Bronchial epithelial cell (primary cell): Measurements from ENCODE around the gene CAMK2D. TPM values are rescaled to one million over a fixed set of nuclear protein-coding genes. Genes with fewer than 3 reads are reported as not detected.

ENCODE experiments used
- DNase-seq: peaks from one replicate; pipeline ENCODE4 v3.0.0-alpha.2; 2010; ENCODE audit warnings: low read depth
- FAIRE-seq: peaks from 2 replicates; lab custom pipeline; 2011; peaks lifted over from hg19 to GRCh38; lab: Jason Lieb, UNC
- H3K27me3 ChIP-seq: 2 replicates; pipeline ENCODE4 v1.5.1; 2011; ENCODE audit warnings: low read length; ENCODE audit not compliant: control insufficient read depth, insufficient read depth
- H3K36me3 ChIP-seq: 2 replicates; pipeline ENCODE4 v1.5.1; 2011; ENCODE audit warnings: low read length; ENCODE audit not compliant: control insufficient read depth, insufficient read depth
- H3K4me3 ChIP-seq: 2 replicates; pipeline ENCODE4 v1.5.1; 2011; ENCODE audit warnings: mild to moderate bottlenecking, low read depth, low read length, control low read depth
- CTCF ChIP-seq: IDR thresholded peaks from 2 replicates; pipeline ENCODE4 v1.5.1; 2011; ENCODE audit warnings: mild to moderate bottlenecking, moderate library complexity, low read length, control low read depth, inconsistent platforms; ENCODE audit not compliant: insufficient read depth, severe bottlenecking
- total RNA-seq: library from RNA; depleted of rRNA; stranded (reverse); fragments of >200 nt; gene quantifications from 2 replicates; pipeline ENCODE4 v1.2.1, GENCODE V29; 2014

CAMK2D gene
- total RNA-seq, 1 donor from 2014 or later, result 50.8 TPM

GRCh38 chr4:113572620-113573019, 188.9 kb downstream of the CAMK2D start:
- H3K4me3 ChIP-seq, result no peak overlapping the region
- FAIRE-seq (no peak), DNase-seq (no peak)
- no peaks in the 10 kb centered on the region for H3K36me3 ChIP-seq
- no peak for TF ChIP-seq CTCF
- no peaks in the 10 kb centered on the region for H3K27me3 ChIP-seq

GRCh38 chr4:113566015-113566795, 195.3 kb downstream of the CAMK2D start:
- Histone ChIP-seq H3K27me3 (no peaks in the 10 kb centered on the region), H3K4me3 (no peak overlapping the region), H3K36me3 (no peaks in the 10 kb centered on the region)
- DNase-seq, result no peak
- no peak for TF ChIP-seq CTCF
- FAIRE-seq, result no peak

- H3K4me3 ChIP-seq, result no peak overlapping the region
- no peaks in the 10 kb centered on the region for H3K36me3 ChIP-seq
- TF ChIP-seq CTCF, result no peak
- FAIRE-seq (no peak), DNase-seq (no peak)
- H3K27me3 ChIP-seq, result no peaks in the 10 kb centered on the region
Observed at GRCh38 chr4:113565702-113566012, 195.9 kb downstream of the CAMK2D start.

- TF ChIP-seq CTCF, result no peak
- Histone ChIP-seq H3K4me3 (no peak overlapping the region), H3K36me3 (no peaks in the 10 kb centered on the region), H3K27me3 (no peaks in the 10 kb centered on the region)
- FAIRE-seq, result no peak
- DNase-seq, result no peak
Observed at GRCh38 chr4:113564493-113564892, 197.0 kb downstream of the CAMK2D start.

GRCh38 chr4:113563691-113564378, 197.7 kb downstream of the CAMK2D start:
- no peak for FAIRE-seq
- TF ChIP-seq CTCF, result no peak
- Histone ChIP-seq H3K27me3 (no peaks in the 10 kb centered on the region), H3K36me3 (no peaks in the 10 kb centered on the region), H3K4me3 (no peak overlapping the region)
- no peak for DNase-seq
